Renal cortex interstitium (tissue), 11 donors: ENCODE results near the gene ALDOC. TPM values are rescaled to one million over a fixed set of nuclear protein-coding genes. Genes with fewer than 3 reads are reported as not detected.
A peak's percentile ranks its signal among the peaks of the same experiment; 100 is the strongest.

Experiments
- DNase-seq, 11 donors: peaks; one replicate each; pipeline ENCODE4 v3.0.0-alpha.2; 2013; ENCODE audit warnings: low read depth in 9 of 11, low spot score in 4 of 11; ENCODE audit errors: extremely low read depth in 1 of 11
- polyA plus RNA-seq, 3 donors: library from polyadenylated mRNA; unstranded; fragments of 120-200 nt; gene quantifications; one replicate each; pipeline ENCODE4 v1.2.1, GENCODE V29; 2013; ENCODE audit not compliant: insufficient read length in 3 of 3

Gene ALDOC
- polyA plus RNA-seq, 3 donors, result 26.5 to 28.3 (median 27.3) TPM

- no peak for DNase-seq
Measured at GRCh38 chr17:28544402-28545140, 32.1 kb downstream of the ALDOC start.

DNA sequence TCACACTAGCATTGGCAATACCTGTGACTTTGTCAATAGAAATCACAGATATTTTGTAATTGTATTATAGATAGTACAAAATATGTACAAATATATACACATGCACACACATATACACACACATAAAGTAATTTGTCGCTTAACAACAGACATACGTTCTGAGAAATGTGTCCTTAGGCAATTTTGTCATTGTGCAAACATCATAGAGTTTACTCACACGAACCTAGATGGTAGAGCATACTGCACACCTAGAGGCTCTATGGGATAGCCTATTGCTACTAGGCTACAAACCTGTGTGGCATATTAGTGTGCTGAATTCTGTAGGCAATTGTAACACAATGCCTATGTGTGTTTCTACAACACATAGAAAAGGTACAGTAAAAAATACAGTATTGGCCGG lies 35.3 kb downstream of the ALDOC start:
- DNase-seq, result no peak

GRCh38 chr17:28540231-28540630 lies 36.5 kb downstream of the ALDOC start:
- DNase-seq, result no peak

DNA sequence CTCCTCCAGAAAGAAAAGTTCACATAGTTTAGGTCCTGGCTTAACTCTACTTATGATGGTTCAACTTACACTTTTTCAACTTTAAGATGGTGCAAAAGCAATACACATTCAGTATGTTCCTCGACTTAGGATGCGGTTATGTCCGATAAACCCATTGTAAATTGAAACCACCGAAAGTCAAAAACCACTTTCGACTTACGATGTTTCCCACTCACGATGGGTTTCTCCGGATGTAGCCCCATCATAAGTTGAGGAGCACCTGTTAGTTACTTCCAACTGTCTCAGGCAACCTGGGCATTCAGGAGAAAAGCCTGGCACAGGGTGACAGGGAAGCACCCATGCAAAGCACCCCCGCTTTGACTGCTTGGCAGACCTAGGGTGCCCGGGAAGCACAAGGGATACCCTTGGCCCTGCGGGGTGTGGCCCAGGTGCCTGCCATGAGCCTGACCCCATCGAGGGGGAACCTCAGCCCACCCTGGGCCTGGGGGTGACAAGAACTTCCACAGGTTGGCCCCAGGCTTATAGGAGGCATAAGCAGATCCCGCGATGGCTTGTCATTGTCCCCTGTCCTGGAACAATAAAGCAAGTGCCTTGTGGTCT lies 38.3 kb downstream of the ALDOC start:
- DNase-seq, result no peak

DNA sequence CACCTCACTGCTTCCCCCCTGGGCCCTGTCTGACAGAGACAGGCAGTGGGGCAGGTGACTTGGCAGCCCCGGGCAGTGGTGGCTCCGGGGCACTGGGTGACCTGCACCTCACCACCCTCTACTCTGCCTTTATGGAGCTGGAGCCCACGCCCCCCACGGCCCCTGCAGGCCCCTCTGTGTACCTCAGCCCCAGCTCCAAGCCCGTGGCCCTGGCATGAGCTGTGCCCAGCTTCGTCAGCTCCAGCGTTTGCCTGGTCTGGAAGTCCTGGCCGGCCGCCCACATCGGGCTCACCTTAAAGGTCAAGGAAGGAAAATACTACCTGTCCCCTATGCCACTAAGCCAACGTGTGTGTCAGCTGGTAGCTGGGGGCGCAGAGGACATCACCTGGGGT lies 39.5 kb downstream of the ALDOC start:
- DNase-seq, result no peak

GRCh38 chr17:28536532-28537218 lies 40.0 kb downstream of the ALDOC start:
- DNase-seq, result no peak

DNA sequence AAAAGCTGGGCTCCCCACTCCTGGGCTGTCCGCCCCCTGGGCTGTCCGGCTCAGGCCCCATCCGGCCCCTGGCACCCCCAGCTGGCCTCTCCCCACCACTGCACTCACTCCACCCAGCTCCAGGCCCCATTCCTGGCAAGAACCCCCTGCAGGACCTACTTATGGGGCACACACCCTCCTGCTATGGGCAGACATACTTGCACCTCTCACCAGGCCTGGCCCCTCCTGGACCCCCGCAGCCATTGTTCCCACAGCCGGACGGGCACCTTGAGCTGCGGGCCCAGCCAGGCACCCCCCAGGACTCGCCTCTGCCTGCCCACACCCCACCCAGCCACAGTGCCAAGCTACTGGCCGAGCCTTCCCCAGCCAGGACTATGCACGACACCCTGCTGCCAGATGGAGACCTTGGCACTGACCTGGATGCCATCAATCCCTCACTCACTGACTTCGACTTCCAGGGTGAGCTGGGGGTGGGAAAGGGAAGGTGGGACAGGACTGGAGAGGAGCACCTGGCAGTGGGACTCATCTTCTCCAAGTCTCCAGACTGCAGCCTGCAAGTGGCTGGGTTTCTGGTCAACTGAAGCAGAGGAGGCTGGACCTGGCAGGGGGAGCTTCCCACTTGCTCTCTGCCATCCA lies 41.8 kb downstream of the ALDOC start:
- DNase-seq, result no peak

- no peak for DNase-seq
Measured at GRCh38 chr17:28533091-28533807, 43.4 kb downstream of the ALDOC start.

DNA sequence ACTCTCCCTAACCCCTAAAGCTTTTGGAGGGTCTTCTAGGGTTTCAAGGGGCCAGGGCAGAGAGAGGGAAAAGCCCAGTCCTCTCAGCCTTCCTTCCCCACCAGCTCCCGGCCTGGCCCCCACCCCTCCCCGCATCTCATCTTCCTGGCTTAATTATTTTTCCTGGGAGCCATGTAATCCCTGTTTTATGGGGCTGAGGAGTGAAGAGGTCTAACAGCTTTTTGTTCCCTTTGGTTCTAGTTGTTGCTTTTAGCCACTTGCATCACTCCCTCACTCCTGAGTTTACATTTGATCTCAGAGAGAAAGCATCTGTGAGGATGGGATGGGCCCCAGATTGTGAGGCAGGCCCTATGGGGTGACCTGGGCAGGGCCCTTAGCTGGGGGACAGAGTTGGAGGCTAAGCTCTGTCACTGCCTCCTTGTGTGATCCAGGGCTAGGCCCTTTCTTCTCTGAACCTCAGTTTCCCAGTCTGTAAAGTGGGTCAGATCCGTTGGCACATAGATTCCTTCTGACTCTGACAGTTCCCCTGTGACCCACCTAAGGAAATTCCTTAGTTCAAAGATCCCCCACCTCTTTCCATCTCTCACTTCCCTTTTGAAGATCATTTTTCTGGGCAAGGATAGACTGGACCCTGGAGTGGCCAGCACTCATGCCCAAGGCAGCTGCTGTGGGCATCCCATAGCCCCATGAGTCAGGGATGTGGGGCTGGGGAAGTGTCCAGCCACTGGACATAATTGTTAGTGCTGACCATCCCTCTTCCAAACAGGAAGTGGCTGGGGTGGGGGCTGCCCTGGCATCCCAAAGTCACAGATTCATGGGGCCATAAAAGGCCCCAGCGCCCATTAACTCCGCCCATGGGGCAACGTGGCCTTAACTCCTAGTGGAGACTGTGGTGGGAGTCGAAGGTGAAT lies 44.4 kb downstream of the ALDOC start:
- DNase-seq, result peak in 2 of 11 donors; percentile 24 to 29

DNA sequence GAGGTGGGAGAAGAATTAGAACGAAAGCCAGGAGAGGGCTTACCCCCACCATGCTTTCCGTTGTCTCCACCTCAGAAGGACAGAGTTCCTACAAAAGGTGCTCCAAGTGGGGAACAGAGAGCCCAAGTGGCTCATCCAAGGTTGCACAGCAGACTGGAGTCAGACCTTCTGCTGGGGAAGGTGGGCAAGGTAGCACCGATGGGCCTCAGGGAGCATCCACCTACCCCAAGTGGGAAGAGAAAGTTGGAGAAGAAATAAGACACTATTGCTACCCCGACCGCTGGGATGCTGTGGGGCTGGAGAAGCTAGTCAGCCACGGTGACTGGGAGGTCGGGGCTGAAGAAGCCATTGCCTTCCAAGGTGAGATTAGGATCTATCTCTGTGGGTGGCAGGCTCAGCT lies 45.8 kb downstream of the ALDOC start:
- no peak for DNase-seq

DNA sequence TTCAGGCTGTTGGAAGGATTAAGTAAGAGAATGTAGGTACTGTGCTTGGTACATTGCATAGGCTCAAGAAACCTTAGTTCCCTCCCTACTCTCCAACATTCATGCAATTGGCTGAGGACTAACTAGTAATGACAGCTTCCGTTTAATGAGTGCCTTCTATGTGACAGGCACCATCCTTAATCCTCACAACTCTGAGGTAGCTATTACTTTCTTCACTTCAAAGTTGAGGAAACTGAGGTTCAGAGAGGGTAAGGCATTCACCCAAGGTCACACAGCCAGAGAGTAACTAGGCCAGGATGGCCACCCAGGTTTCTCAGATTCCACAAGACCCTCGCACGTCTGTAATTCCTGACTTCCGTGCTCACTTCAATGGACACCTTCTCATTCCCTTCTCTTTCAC lies 46.4 kb downstream of the ALDOC start:
- DNase-seq, result no peak

GRCh38 chr17:28529013-28529400 lies 47.7 kb downstream of the ALDOC start:
- no peak for DNase-seq

GRCh38 chr17:28528327-28529012 lies 48.2 kb downstream of the ALDOC start:
- DNase-seq, result no peak

GRCh38 chr17:28527859-28528258 lies 48.8 kb downstream of the ALDOC start:
- no peak for DNase-seq

- no peak for DNase-seq
Measured at GRCh38 chr17:28527181-28527681, 49.5 kb downstream of the ALDOC start.

DNA sequence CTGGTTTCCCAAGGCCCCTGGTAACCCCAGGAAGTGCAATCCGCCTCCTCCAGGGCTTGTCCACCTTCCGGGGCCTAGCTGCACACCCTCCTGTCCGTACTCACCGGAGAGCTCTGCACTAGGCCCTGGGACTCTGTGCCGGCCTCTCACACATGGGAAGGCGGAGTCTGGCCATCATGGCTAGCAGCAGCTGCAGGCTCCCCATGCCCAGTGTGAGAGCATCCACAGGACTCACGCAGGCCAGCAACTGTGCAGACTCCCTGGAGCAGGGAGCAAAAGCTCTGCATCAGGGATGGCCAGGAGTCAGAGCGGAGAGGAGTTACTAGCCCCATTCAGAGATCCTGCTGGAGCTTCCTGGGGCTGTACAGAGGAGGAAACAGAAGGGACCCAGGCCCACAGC lies 50.3 kb downstream of the ALDOC start:
- no peak for DNase-seq
